Hepatocyte (in vitro differentiated cells): ENCODE results near the gene VPS51. TPM values are rescaled to one million over a fixed set of nuclear protein-coding genes. Genes with fewer than 3 reads are reported as not detected.
A peak's percentile ranks its signal among the peaks of the same experiment; 100 is the strongest.

Experiments
- DNase-seq: peaks from one replicate; pipeline ENCODE4 v3.0.0-alpha.2; 2016; ENCODE audit warnings: low spot score
- H2AFZ ChIP-seq: fragments of 200-600 bp; sonication (generic); 2 replicates; pipeline ENCODE4 v1.6.0; 2016; ENCODE audit warnings: antibody characterized with exemption, mild to moderate bottlenecking
- H3K27ac ChIP-seq: fragments of 200-600 bp; sonication (generic); 2 replicates; pipeline ENCODE4 v1.5.1; 2016; ENCODE audit warnings: mild to moderate bottlenecking
- H3K27me3 ChIP-seq: fragments of 200-600 bp; sonication (generic); 2 replicates; pipeline ENCODE4 v1.6.1; 2016
- H3K36me3 ChIP-seq: fragments of 200-600 bp; sonication (generic); replicated peaks from 2 replicates; pipeline ENCODE4 v1.5.1; 2016; ENCODE audit warnings: low read depth; ENCODE audit not compliant: insufficient read depth
- H3K4me1 ChIP-seq: fragments of 200-600 bp; sonication (generic); 2 replicates; pipeline ENCODE4 v1.5.1; 2016; ENCODE audit warnings: mild to moderate bottlenecking, moderate library complexity; ENCODE audit not compliant: insufficient read depth
- H3K4me2 ChIP-seq: fragments of 200-600 bp; sonication (generic); 2 replicates; pipeline ENCODE4 v1.6.0; 2016
- H3K4me3 ChIP-seq: fragments of 200-600 bp; sonication (generic); 2 replicates; pipeline ENCODE4 v1.5.1; 2016; ENCODE audit warnings: mild to moderate bottlenecking
- H3K79me2 ChIP-seq: fragments of 200-600 bp; sonication (generic); 2 replicates; pipeline ENCODE4 v1.6.0; 2017; ENCODE audit warnings: mild to moderate bottlenecking
- H3K9me2 ChIP-seq: fragments of 200-600 bp; sonication (generic); replicated peaks from 2 replicates; pipeline ENCODE4 v1.6.0; 2017; ENCODE audit warnings: mild to moderate bottlenecking; ENCODE audit not compliant: insufficient read depth
- H3K9me3 ChIP-seq: fragments of 200-600 bp; sonication (generic); 2 replicates; pipeline ENCODE4 v1.5.1; 2016; ENCODE audit warnings: low read depth, mild to moderate bottlenecking
- H4K20me1 ChIP-seq: fragments of 200-600 bp; sonication (generic); 2 replicates; pipeline ENCODE4 v1.6.0; 2016; ENCODE audit warnings: mild to moderate bottlenecking; ENCODE audit not compliant: insufficient read depth, poor library complexity, severe bottlenecking
- EZH2 ChIP-seq: fragments of 200-600 bp; sonication (generic); IDR thresholded peaks from 2 replicates; pipeline ENCODE4 v1.6.1; 2016; ENCODE audit warnings: antibody characterized with exemption, mild to moderate bottlenecking, borderline replicate concordance
- EZH2phosphoT487 ChIP-seq: fragments of 200-600 bp; sonication (generic); IDR thresholded peaks from one replicate; pipeline ENCODE4 v1.6.1; 2018; ENCODE audit warnings: antibody characterized with exemption, mild to moderate bottlenecking, low read depth, moderate library complexity; ENCODE audit not compliant: unreplicated experiment, severe bottlenecking
- WGBS: methylation state at CpG from one replicate; pipeline ENCODE4 v1.1.6; 2016; ENCODE audit warnings: low lambda C conversion rate; ENCODE audit errors: missing lambda C conversion rate; 5-methylcytosine and 5-hydroxymethylcytosine counted together
- polyA plus RNA-seq: library from polyadenylated mRNA; unstranded; fragments of >200 nt; fragmentation: Nextera tagmentation; extraction: Ambion mirVana; gene quantifications from 2 replicates; pipeline ENCODE4 v1.2.1, GENCODE V29; 2016
- total RNA-seq: library from RNA; depleted of rRNA; stranded (reverse); fragments of >200 nt; gene quantifications from 2 replicates; pipeline ENCODE4 v1.2.3, GENCODE V29; 2014
- TF ChIP-seq, protein P1 (sequence below): fragments of 200-600 bp; sonication (generic); IDR thresholded peaks from 2 replicates; pipeline ENCODE4 v1.5.1; 2016; ENCODE audit warnings: antibody characterized with exemption, mild to moderate bottlenecking; ENCODE audit not compliant: poor library complexity

Gene VPS51
- total and polyA plus RNA-seq, 2 experiments from 2014 or later, result 63.5 to 242 TPM

DNA sequence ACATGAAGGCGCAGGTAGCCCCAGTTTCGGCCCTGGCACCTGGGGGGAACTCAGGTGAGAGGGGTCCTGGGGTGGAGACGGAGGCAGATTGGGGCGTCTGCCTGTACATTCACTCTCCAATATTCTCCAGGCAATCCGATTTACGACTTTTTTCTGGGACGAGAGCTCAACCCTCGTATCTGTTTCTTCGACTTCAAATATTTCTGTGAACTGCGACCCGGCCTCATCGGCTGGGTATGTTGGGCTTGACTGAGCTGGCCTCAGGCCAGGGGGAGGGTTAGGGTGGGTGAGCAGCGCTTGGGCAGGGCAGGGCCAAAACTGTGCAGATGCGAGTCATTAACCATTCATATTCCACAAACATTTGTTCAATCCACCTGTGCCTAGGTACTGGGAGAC lies 17.3 kb downstream of the VPS51 start:
- no peaks in the 10 kb centered on the region for H3K9me3 ChIP-seq
- no peaks in the 10 kb centered on the region for H3K36me3 ChIP-seq
- H3K79me2 ChIP-seq, result peaks cover 41% of the 10 kb centered on the region
- no peaks in the 10 kb centered on the region for H4K20me1 ChIP-seq
- 26% methylated on average over 13 of the region's 14 CpGs for WGBS
- DNase-seq, result no peak
- TF ChIP-seq EZH2phosphoT487 (no peak), EZH2 (no peak)
- TF ChIP-seq, protein P1, sequence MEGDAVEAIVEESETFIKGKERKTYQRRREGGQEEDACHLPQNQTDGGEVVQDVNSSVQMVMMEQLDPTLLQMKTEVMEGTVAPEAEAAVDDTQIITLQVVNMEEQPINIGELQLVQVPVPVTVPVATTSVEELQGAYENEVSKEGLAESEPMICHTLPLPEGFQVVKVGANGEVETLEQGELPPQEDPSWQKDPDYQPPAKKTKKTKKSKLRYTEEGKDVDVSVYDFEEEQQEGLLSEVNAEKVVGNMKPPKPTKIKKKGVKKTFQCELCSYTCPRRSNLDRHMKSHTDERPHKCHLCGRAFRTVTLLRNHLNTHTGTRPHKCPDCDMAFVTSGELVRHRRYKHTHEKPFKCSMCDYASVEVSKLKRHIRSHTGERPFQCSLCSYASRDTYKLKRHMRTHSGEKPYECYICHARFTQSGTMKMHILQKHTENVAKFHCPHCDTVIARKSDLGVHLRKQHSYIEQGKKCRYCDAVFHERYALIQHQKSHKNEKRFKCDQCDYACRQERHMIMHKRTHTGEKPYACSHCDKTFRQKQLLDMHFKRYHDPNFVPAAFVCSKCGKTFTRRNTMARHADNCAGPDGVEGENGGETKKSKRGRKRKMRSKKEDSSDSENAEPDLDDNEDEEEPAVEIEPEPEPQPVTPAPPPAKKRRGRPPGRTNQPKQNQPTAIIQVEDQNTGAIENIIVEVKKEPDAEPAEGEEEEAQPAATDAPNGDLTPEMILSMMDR, result no peak
- peak overlapping the region; percentile 75 for H3K4me3 ChIP-seq
- peaks cover 27% of the 10 kb centered on the region for H3K4me1 ChIP-seq
- peak overlapping the region; percentile 57 for H3K27ac ChIP-seq
- H3K27me3 ChIP-seq, result no peaks in the 10 kb centered on the region
- H3K4me2 ChIP-seq, result peak overlapping the region; percentile 99
- H2AFZ ChIP-seq, result peak overlapping the region; percentile 43
- H3K9me2 ChIP-seq, result no peaks in the 10 kb centered on the region

DNA sequence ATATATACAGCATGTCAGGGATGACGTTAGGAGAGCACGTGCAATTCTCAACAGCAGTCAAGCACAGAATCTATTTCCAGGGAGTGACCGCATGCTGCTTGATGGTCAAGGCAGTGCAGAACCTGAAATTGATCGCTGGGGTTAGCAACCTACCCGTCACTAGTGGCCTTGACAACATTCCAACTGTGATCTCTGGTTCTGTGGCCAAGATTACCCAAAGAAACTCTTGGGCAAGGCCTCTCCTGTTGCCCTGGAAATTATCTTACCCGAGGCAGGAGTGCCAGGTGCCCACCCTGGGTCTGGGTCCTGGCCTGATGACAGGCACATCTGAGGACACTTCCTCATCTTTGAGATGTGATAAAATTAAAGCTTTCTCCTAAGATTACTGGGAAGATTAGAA lies 17.8 kb downstream of the VPS51 start:
- TF ChIP-seq, protein P1, result no peak
- TF ChIP-seq EZH2phosphoT487, result no peak
- no peak for TF ChIP-seq EZH2

DNA sequence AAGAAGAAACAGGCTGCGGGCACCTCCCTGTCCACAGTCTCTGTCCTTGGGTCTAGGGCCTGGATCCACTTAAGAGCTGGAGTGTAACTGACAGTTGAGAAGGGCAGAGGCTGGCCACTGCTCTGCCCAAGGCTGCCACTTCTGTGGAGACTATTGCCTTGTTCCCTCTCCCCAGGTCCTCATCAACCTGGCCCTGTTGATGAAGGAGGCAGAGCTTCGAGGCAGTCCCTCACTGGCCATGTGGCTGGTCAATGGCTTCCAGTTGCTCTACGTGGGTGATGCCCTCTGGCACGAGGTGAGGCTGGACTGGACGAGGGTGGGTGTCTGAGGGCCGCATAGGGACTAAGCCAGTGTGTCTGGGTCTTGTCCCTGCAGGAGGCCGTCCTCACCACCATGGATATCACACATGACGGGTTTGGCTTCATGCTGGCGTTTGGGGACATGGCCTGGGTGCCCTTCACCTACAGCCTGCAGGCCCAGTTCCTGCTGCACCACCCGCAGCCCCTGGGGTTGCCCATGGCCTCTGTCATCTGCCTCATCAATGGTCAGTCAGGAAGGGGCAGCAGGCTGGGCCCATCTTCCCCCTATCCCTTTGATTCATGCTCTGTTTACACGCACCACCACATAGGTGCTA lies 18.6 kb downstream of the VPS51 start:
- Histone ChIP-seq H3K27me3 (no peaks in the 10 kb centered on the region), H3K36me3 (no peaks in the 10 kb centered on the region), H2AFZ (no peak overlapping the region), H4K20me1 (no peaks in the 10 kb centered on the region), H3K4me3 (no peak overlapping the region), H3K9me3 (no peaks in the 10 kb centered on the region), H3K9me2 (no peaks in the 10 kb centered on the region), H3K27ac (no peak overlapping the region), H3K4me1 (peaks cover 27% of the 10 kb centered on the region), H3K4me2 (no peak overlapping the region), H3K79me2 (peaks cover 48% of the 10 kb centered on the region)
- DNase-seq, result no peak
- no peak for TF ChIP-seq EZH2
- TF ChIP-seq EZH2phosphoT487, result no peak
- TF ChIP-seq, protein P1, result no peak
- WGBS, result 93% methylated on average over 11 of the region's 11 CpGs

More for the DNA sequence above, 17.8 kb downstream of the VPS51 start:
- no peaks in the 10 kb centered on the region for H3K9me2 ChIP-seq
- no peaks in the 10 kb centered on the region for H3K27me3 ChIP-seq
- H3K4me3 ChIP-seq, result no peak overlapping the region
- no peaks in the 10 kb centered on the region for H4K20me1 ChIP-seq
- no peaks in the 10 kb centered on the region for H3K36me3 ChIP-seq
- DNase-seq, result no peak
- peak overlapping the region; percentile 99 for H3K4me2 ChIP-seq
- peaks cover 27% of the 10 kb centered on the region for H3K4me1 ChIP-seq
- WGBS, result 90% methylated on average over 6 of the region's 6 CpGs
- H3K9me3 ChIP-seq, result no peaks in the 10 kb centered on the region
- no peak overlapping the region for H3K27ac ChIP-seq
- no peak overlapping the region for H2AFZ ChIP-seq
- H3K79me2 ChIP-seq, result peaks cover 43% of the 10 kb centered on the region
